ENCODE results near the gene IQCF5. TPM values are rescaled to one million over a fixed set of nuclear protein-coding genes. Genes with fewer than 3 reads are reported as not detected.

Gene IQCF5
- total and polyA plus RNA-seq, 2 donors (not counting 3 experiments of a cell fraction or from before 2014, with no cell fraction given) = not detected

- H3K4me2 ChIP-seq (ENCODE audit: insufficient read depth, low read length) = no peak overlapping the region
- H3K9ac ChIP-seq (replicated peaks; ENCODE audit: extremely low read depth, insufficient read depth, low read length) = no peak overlapping the region
- H4K20me1 ChIP-seq (replicated peaks; ENCODE audit: control insufficient read depth, extremely low read depth, insufficient read depth, low read length) = no peaks in the 10 kb centered on the region
- TF ChIP-seq JUN (IDR thresholded peaks at IDR 0.05; ENCODE audit: borderline replicate concordance, insufficient read depth, insufficient read length, low read depth) (no peak), POLR2A (IDR thresholded peaks at IDR 0.05; ENCODE audit: low read depth, low read length) (no peak), POLR2AphosphoS5 (IDR thresholded peaks at IDR 0.05; ENCODE audit: insufficient read depth, low read depth, low read length) (no peak), MAX (IDR thresholded peaks at IDR 0.05; ENCODE audit: insufficient read depth, insufficient read length) (no peak), FOS (IDR thresholded peaks at IDR 0.05; ENCODE audit: borderline replicate concordance, insufficient read depth, low read length) (no peak), EZH2 (IDR thresholded peaks at IDR 0.05; ENCODE audit: borderline replicate concordance, low read depth, low read length, severe bottlenecking) (no peak), GATA2 (IDR thresholded peaks at IDR 0.05; ENCODE audit: insufficient read depth, insufficient read length, low read depth, low read length) (no peak)
- H3K9me1 ChIP-seq (replicated peaks; ENCODE audit: control insufficient read depth, extremely low read depth, insufficient read depth, low read length) = no peaks in the 10 kb centered on the region
- no peaks in the 10 kb centered on the region for H3K36me3 ChIP-seq (ENCODE audit: control insufficient read depth in 2 of 2, extremely low read depth in 1 of 2, insufficient read depth in 2 of 2, low read length in 2 of 2)
- H3K9me3 ChIP-seq (replicated peaks; ENCODE audit: control insufficient read depth, insufficient read depth, low read length) = no peaks in the 10 kb centered on the region
- intact Hi-C loops (cut with micrococcal nuclease) = no loop called here
- no peaks in the 10 kb centered on the region for H3K79me2 ChIP-seq (ENCODE audit: control insufficient read depth, insufficient read depth, low read length)
- DNase-seq (ENCODE audit: low read depth, low spot score) (no peak), FAIRE-seq (no peak)
- no peaks in the 10 kb centered on the region for H3K4me1 ChIP-seq (ENCODE audit: control insufficient read depth, extremely low read depth, insufficient read depth, low read length)
- ChIA-PET CTCF (no interaction called here), POLR2A (no interaction called here)
- no peak overlapping the region for H3K27ac ChIP-seq (ENCODE audit: insufficient read depth, low read depth, low read length)
- H3K27me3 ChIP-seq (ENCODE audit: control insufficient read depth in 2 of 2, insufficient read depth in 2 of 2, low read length in 2 of 2) = no peaks in the 10 kb centered on the region
- no peak overlapping the region for H2AFZ ChIP-seq (ENCODE audit: low read depth, low read length)
- dilution Hi-C loops (cut with MboI; ENCODE audit: extremely low pct_ligation_motif_present, low sequenced_read_pairs) = no loop called here
- BruUV-seq (replicated peaks) = no TSS peak
- H3K4me3 ChIP-seq (replicated peaks in 1 of 3; ENCODE audit: insufficient read depth in 1 of 3, low read depth in 1 of 3, low read length in 3 of 3) = no peak overlapping the region
Measured at GRCh38 chr3:51876186-51876585, 785 bp upstream of the IQCF5 start.

GRCh38 chr3:51874889-51875288 lies 512 bp downstream of the IQCF5 start:
- DNase-seq (ENCODE audit: low read depth, low spot score) = no peak
- H3K27ac ChIP-seq (ENCODE audit: insufficient read depth, low read depth, low read length) = no peak overlapping the region
- H3K4me1 ChIP-seq (ENCODE audit: control insufficient read depth, extremely low read depth, insufficient read depth, low read length) = no peaks in the 10 kb centered on the region
- BruUV-seq (replicated peaks) = no TSS peak
- no peak overlapping the region for H2AFZ ChIP-seq (ENCODE audit: low read depth, low read length)
- H3K27me3 ChIP-seq (ENCODE audit: control insufficient read depth in 2 of 2, insufficient read depth in 2 of 2, low read length in 2 of 2) = peaks cover 0 to 2% of the 10 kb centered on the region in 2 experiments
- TF ChIP-seq POLR2AphosphoS5 (IDR thresholded peaks at IDR 0.05; ENCODE audit: insufficient read depth, low read depth, low read length) = no peak
- TF ChIP-seq FOS (IDR thresholded peaks at IDR 0.05; ENCODE audit: borderline replicate concordance, insufficient read depth, low read length) = no peak
- TF ChIP-seq JUN (IDR thresholded peaks at IDR 0.05; ENCODE audit: borderline replicate concordance, insufficient read depth, insufficient read length, low read depth) = no peak
- TF ChIP-seq EZH2 (IDR thresholded peaks at IDR 0.05; ENCODE audit: borderline replicate concordance, low read depth, low read length, severe bottlenecking) = no peak
- no peak for TF ChIP-seq MYC (IDR thresholded peaks at IDR 0.05; ENCODE audit: low read depth, low read length)
- TF ChIP-seq CTCF (IDR thresholded peaks at IDR 0.05; ENCODE audit: extremely low read depth in 1 of 2, insufficient read depth in 1 of 2, low read depth in 1 of 2, low read length in 2 of 2) = no peak
- no peak for TF ChIP-seq MAX (IDR thresholded peaks at IDR 0.05; ENCODE audit: insufficient read depth, insufficient read length)
- no peak for TF ChIP-seq GATA2 (IDR thresholded peaks at IDR 0.05; ENCODE audit: insufficient read depth, insufficient read length, low read depth, low read length)
- TF ChIP-seq POLR2A (IDR thresholded peaks at IDR 0.05; ENCODE audit: low read depth, low read length) = no peak
- no peaks in the 10 kb centered on the region for H3K9me1 ChIP-seq (replicated peaks; ENCODE audit: control insufficient read depth, extremely low read depth, insufficient read depth, low read length)
- no peaks in the 10 kb centered on the region for H4K20me1 ChIP-seq (replicated peaks; ENCODE audit: control insufficient read depth, extremely low read depth, insufficient read depth, low read length)
- H3K4me2 ChIP-seq (ENCODE audit: insufficient read depth, low read length) = no peak overlapping the region
- H3K4me3 ChIP-seq (replicated peaks in 1 of 3; ENCODE audit: insufficient read depth in 1 of 3, low read depth in 1 of 3, low read length in 3 of 3) = no peak overlapping the region
- no peaks in the 10 kb centered on the region for H3K79me2 ChIP-seq (ENCODE audit: control insufficient read depth, insufficient read depth, low read length)
- POLR2A ChIA-PET = no interaction called here
- no peak for FAIRE-seq
- dilution Hi-C loops (cut with MboI; ENCODE audit: extremely low pct_ligation_motif_present, low sequenced_read_pairs) = no loop called here
- H3K36me3 ChIP-seq (ENCODE audit: control insufficient read depth in 2 of 2, extremely low read depth in 1 of 2, insufficient read depth in 2 of 2, low read length in 2 of 2) = no peaks in the 10 kb centered on the region
- H3K9ac ChIP-seq (replicated peaks; ENCODE audit: extremely low read depth, insufficient read depth, low read length) = no peak overlapping the region
- no peaks in the 10 kb centered on the region for H3K9me3 ChIP-seq (replicated peaks; ENCODE audit: control insufficient read depth, insufficient read depth, low read length)
- intact Hi-C loops (cut with micrococcal nuclease) = no loop called here
- CTCF ChIA-PET = no interaction called here

Measured in endothelial cell of umbilical vein (primary cell).